Loucy (cell line): ENCODE results near the gene TMEM272.

Experiments
- H2AFZ ChIP-seq: fragments of 200-600 bp; sonication (generic); 2 replicates; pipeline ENCODE4 v1.6.0; 2016; ENCODE audit warnings: antibody characterized with exemption, mild to moderate bottlenecking, low read length, moderate library complexity
- H3F3A ChIP-seq: fragments of 200-600 bp; 2 replicates; pipeline ENCODE4 v1.6.0; 2016; ENCODE audit warnings: antibody characterized with exemption, low read depth, mild to moderate bottlenecking
- H3K27me3 ChIP-seq: fragments of 200-600 bp; sonication (generic); 2 replicates; pipeline ENCODE4 v1.6.1; 2014; ENCODE audit warnings: low read length, mild to moderate bottlenecking; ENCODE audit not compliant: insufficient read depth, poor library complexity, severe bottlenecking
- H3K36me3 ChIP-seq: fragments of 200-600 bp; sonication (generic); 2 replicates; pipeline ENCODE4 v1.6.1; 2016; ENCODE audit warnings: low read length; ENCODE audit not compliant: insufficient read depth
- H3K4me1 ChIP-seq: fragments of 200-600 bp; sonication (generic); 2 replicates; pipeline ENCODE4 v1.5.1; 2014; ENCODE audit warnings: low read length, mild to moderate bottlenecking; ENCODE audit not compliant: insufficient read depth, poor library complexity, severe bottlenecking
- H3K4me2 ChIP-seq: fragments of 200-600 bp; sonication (generic); 2 replicates; pipeline ENCODE4 v1.6.0; 2014; ENCODE audit warnings: antibody characterized with exemption, low read length, low read depth, mild to moderate bottlenecking; ENCODE audit not compliant: poor library complexity, severe bottlenecking
- H3K4me3 ChIP-seq: fragments of 200-600 bp; sonication (generic); 2 replicates; pipeline ENCODE4 v1.5.1; 2014; ENCODE audit warnings: low read length, mild to moderate bottlenecking, mixed read lengths; ENCODE audit not compliant: poor library complexity, severe bottlenecking
- H3K79me2 ChIP-seq: fragments of 200-600 bp; sonication (generic); 2 replicates; pipeline ENCODE4 v1.6.1; 2014; ENCODE audit warnings: low read length; ENCODE audit not compliant: insufficient read depth
- H3K9ac ChIP-seq: fragments of 200-600 bp; sonication (generic); 2 replicates; pipeline ENCODE4 v1.6.0; 2014; ENCODE audit warnings: mild to moderate bottlenecking, low read depth, low read length, moderate library complexity; ENCODE audit not compliant: poor library complexity, severe bottlenecking
- H3K9me2 ChIP-seq: fragments of 200-600 bp; sonication (generic); replicated peaks from 2 replicates; pipeline ENCODE4 v1.6.1; 2016; ENCODE audit warnings: low read depth, low read length, mixed read lengths
- H3K9me3 ChIP-seq: fragments of 200-600 bp; sonication (generic); 2 replicates; pipeline ENCODE4 v1.6.1; 2014; ENCODE audit warnings: mild to moderate bottlenecking, antibody characterized with exemption, low read length, low read depth; ENCODE audit not compliant: insufficient read depth
- H4K20me1 ChIP-seq: fragments of 200-600 bp; sonication (generic); 2 replicates; pipeline ENCODE4 v1.6.0; 2014; ENCODE audit warnings: antibody characterized with exemption, low read length, mild to moderate bottlenecking; ENCODE audit not compliant: insufficient read depth, poor library complexity, severe bottlenecking
- EZH2phosphoT487 ChIP-seq: fragments of 200-600 bp; IDR thresholded peaks from 2 replicates; pipeline ENCODE4 v1.6.1; 2018; ENCODE audit warnings: antibody characterized with exemption, mild to moderate bottlenecking, moderate library complexity, borderline replicate concordance
- TF ChIP-seq, protein P1 (sequence below): fragments of 200-600 bp; sonication (generic); conservative IDR thresholded peaks from 2 replicates; pipeline ENCODE4 v1.5.1; 2014; ENCODE audit warnings: mild to moderate bottlenecking, antibody characterized with exemption, low read length

The TMEM272 gene

DNA sequence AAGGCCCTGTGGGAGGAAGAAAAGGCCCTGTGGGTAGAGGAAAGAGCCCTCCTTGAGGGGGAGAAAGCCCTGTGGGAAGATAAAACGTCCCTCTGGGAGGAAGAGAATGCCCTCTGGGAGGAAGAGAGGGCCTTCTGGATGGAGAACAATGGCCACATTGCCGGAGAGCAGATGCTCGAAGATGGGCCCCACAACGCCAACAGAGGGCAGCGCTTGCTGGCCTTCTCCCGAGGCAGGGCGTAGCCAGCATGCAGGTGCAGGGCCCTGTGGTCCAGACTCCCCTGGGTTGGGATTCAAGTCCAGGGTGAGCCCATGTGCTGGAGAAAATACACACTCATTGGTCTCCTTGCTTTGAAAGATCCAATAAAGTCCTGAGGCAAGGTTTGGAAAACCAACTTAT, 20.9 kb upstream of the TMEM272 start:
- Histone ChIP-seq H3K36me3 (no peaks in the 10 kb centered on the region), H3K9me3 (no peaks in the 10 kb centered on the region), H3K9me2 (no peaks in the 10 kb centered on the region), H3K4me1 (peaks cover 46% of the 10 kb centered on the region), H3F3A (no peaks in the 10 kb centered on the region), H3K9ac (no peak overlapping the region), H3K4me3 (no peak overlapping the region), H4K20me1 (no peaks in the 10 kb centered on the region), H2AFZ (no peak overlapping the region), H3K4me2 (no peak overlapping the region), H3K27me3 (no peaks in the 10 kb centered on the region), H3K79me2 (no peaks in the 10 kb centered on the region)
- TF ChIP-seq EZH2phosphoT487, result no peak
- TF ChIP-seq, protein P1, sequence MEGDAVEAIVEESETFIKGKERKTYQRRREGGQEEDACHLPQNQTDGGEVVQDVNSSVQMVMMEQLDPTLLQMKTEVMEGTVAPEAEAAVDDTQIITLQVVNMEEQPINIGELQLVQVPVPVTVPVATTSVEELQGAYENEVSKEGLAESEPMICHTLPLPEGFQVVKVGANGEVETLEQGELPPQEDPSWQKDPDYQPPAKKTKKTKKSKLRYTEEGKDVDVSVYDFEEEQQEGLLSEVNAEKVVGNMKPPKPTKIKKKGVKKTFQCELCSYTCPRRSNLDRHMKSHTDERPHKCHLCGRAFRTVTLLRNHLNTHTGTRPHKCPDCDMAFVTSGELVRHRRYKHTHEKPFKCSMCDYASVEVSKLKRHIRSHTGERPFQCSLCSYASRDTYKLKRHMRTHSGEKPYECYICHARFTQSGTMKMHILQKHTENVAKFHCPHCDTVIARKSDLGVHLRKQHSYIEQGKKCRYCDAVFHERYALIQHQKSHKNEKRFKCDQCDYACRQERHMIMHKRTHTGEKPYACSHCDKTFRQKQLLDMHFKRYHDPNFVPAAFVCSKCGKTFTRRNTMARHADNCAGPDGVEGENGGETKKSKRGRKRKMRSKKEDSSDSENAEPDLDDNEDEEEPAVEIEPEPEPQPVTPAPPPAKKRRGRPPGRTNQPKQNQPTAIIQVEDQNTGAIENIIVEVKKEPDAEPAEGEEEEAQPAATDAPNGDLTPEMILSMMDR, result peak; percentile 33

DNA sequence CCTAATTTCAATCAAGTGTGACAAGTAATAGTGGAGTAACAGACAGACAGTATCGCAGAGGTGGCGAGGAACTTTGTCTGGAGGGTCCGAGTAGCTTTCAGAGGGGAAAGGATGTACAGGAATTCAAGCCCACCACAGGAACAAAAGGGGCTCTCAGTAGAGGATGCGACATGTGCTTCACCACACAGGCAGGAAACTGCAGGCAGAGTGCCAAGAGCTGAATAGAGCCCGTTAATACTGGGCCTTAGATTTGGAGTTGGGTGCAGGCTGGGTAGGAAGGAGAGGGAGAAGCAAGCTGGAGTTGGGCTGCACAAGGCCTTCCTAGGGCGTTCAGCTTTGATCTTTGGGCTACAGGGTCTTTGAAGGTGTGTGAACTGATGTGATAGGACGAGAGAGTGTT, 18.0 kb upstream of the TMEM272 start:
- no peak for TF ChIP-seq EZH2phosphoT487
- TF ChIP-seq, protein P1, result no peak
- peak overlapping the region; percentile 10 for H3K4me2 ChIP-seq
- peak overlapping the region; percentile 2 for H3K9ac ChIP-seq
- no peaks in the 10 kb centered on the region for H3K79me2 ChIP-seq
- H3K9me2 ChIP-seq, result no peaks in the 10 kb centered on the region
- H3K4me1 ChIP-seq, result peaks cover 33% of the 10 kb centered on the region
- no peaks in the 10 kb centered on the region for H4K20me1 ChIP-seq
- no peaks in the 10 kb centered on the region for H3K27me3 ChIP-seq
- H3F3A ChIP-seq, result no peaks in the 10 kb centered on the region
- no peak overlapping the region for H3K4me3 ChIP-seq
- H2AFZ ChIP-seq, result peak overlapping the region; percentile 73
- H3K9me3 ChIP-seq, result no peaks in the 10 kb centered on the region
- no peaks in the 10 kb centered on the region for H3K36me3 ChIP-seq

DNA sequence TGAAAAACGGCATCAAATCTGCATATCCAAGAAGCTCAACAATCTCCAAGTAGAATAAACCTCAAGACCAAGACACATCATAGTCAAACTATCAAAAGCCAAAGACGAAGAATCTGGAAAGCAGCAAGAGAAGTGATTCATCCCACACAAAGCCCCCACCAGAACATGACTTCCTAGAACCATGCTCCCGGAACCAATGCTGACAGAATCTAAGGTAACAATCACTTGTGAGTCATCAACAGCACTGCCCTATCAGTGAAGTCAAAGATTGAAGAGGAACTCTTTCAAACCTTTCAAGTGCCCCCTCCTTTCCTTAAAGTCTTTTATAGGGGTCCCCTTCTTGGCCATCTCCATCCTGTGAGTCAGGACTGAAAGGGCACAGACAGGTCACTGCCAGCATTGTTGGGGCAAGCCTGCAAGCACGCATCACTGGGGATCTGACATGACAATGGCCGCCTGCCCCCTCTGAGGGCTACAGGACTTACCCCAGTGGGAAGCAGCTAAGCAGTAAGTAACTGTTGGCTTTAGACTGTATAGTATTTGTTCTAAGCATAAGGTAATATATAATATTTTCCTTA, 16.8 kb upstream of the TMEM272 start, which contains the start of gene CCDC70:
TSS of gene CCDC70 (plus strand) at position 247 of the 578 bp plus-strand sequence. CDS start 3,443 bp downstream, outside the sequence.
- peaks cover 33% of the 10 kb centered on the region for H3K4me1 ChIP-seq
- no peaks in the 10 kb centered on the region for H4K20me1 ChIP-seq
- H3K9me2 ChIP-seq, result no peaks in the 10 kb centered on the region
- peak within 1 kb of the TSS; percentile 73 for H2AFZ ChIP-seq
- H3K27me3 ChIP-seq, result no peaks in the 10 kb centered on the region
- no peaks in the 10 kb centered on the region for H3K36me3 ChIP-seq
- no peaks in the 10 kb centered on the region for H3F3A ChIP-seq
- no peak within 1 kb of the TSS for H3K4me2 ChIP-seq
- peak within 1 kb of the TSS; percentile 2 for H3K9ac ChIP-seq
- H3K9me3 ChIP-seq, result no peaks in the 10 kb centered on the region
- no peaks in the 10 kb centered on the region for H3K79me2 ChIP-seq
- H3K4me3 ChIP-seq, result no peak within 1 kb of the TSS
- TF ChIP-seq, protein P1, result no peak
- no peak for TF ChIP-seq EZH2phosphoT487
